A549 (cell line): Measurements from ENCODE around the gene BCL2L12. TPM values are rescaled to one million over a fixed set of nuclear protein-coding genes. Genes with fewer than 3 reads are reported as not detected.
A peak's percentile ranks its signal among the peaks of the same experiment; 100 is the strongest.

Experiments
- ATAC-seq, 2 experiments: fragments of 200-7000 bp in 1 of 2; fragments of >200 bp in 1 of 2; cut with Nextera tagmentation in 1 of 2; cut with Tn5 transposase in 1 of 2; 3 replicates each; pipeline versions ENCODE4 v1.8.0 to v1.9.1; 2018 to 2020; ENCODE audit warnings: mild to moderate bottlenecking in 1 of 2, moderate library complexity in 1 of 2
- CTCF ChIA-PET: fragments of 300-600 bp; sonication (Branson Sonifier 250); formaldehyde crosslinking; extraction: SDS; loops from one replicate; lab custom pipeline; 2021; ENCODE audit warnings: antibody characterized with exemption, inconsistent platforms; lab: Yijun Ruan, JAX
- POLR2A ChIA-PET: fragments of 350-600 bp; formaldehyde crosslinking; extraction: SDS; loops from one replicate; lab custom pipeline; 2021; ENCODE audit warnings: antibody characterized with exemption, inconsistent platforms; lab: Yijun Ruan, JAX
- DNase-seq, 2 experiments: peaks; one replicate each; pipeline versions ENCODE4 v3.0.0 to v3.0.0-alpha.2; 2011 to 2016; ENCODE audit warnings: low read depth in 1 of 2, low spot score in 1 of 2
- FAIRE-seq: peaks from 2 replicates; lab custom pipeline; 2011; peaks lifted over from hg19 to GRCh38; lab: Jason Lieb, UNC
- H3K27ac ChIP-seq, 2 experiments: fragments of >200 bp; sonication (Bioruptor Twin); formaldehyde crosslinking; 3 replicates each; pipeline ENCODE4 v1.5.1; 2016 to 2017
- H3K4me1 ChIP-seq: fragments of >200 bp; sonication (Bioruptor Twin); formaldehyde crosslinking; 3 replicates; pipeline ENCODE4 v1.6.1; 2016
- H3K4me2 ChIP-seq: fragments of >200 bp; sonication (Bioruptor Twin); formaldehyde crosslinking; 3 replicates; pipeline ENCODE4 v1.6.1; 2016
- H3K4me3 ChIP-seq: fragments of >200 bp; sonication (Bioruptor Twin); formaldehyde crosslinking; 3 replicates; pipeline ENCODE4 v1.5.1; 2016
- H3K9me3 ChIP-seq: fragments of >200 bp; sonication (Bioruptor Twin); formaldehyde crosslinking; 3 replicates; pipeline ENCODE4 v1.6.1; 2016
- CEBPB ChIP-seq, 2 experiments: fragments of >200 bp in 1 of 2; sonication (Bioruptor Twin) in 1 of 2; formaldehyde crosslinking in 1 of 2; IDR thresholded peaks; 2 replicates each; pipeline ENCODE4 v1.6.1; 2012 to 2016
- CHD2 ChIP-seq: fragments of 150-350 bp; IDR thresholded peaks from 2 replicates; pipeline ENCODE4 v1.6.1; 2014; ENCODE audit warnings: low read length; ENCODE audit not compliant: partially characterized antibody
- EHMT2 ChIP-seq: fragments of 200-600 bp; sonication (generic); IDR thresholded peaks from 2 replicates; pipeline ENCODE4 v1.6.1; 2016; ENCODE audit warnings: antibody characterized with exemption, low read depth, mild to moderate bottlenecking, moderate library complexity
- ESRRA ChIP-seq: fragments of 150-350 bp; IDR thresholded peaks from 2 replicates; pipeline ENCODE4 v1.6.1; 2014; ENCODE audit warnings: mild to moderate bottlenecking, low read length, borderline replicate concordance
- FOSL2 ChIP-seq, 2 experiments: fragments of 450-650 bp in 1 of 2; fragments of >200 bp in 1 of 2; sonication (Bioruptor Twin) in 1 of 2; formaldehyde crosslinking; IDR thresholded peaks; 2 replicates each; pipeline versions ENCODE4 v1.5.0 to v1.6.1; 2016 to 2020; ENCODE audit warnings: mild to moderate bottlenecking in 1 of 2, moderate library complexity in 1 of 2
- FOXS1 ChIP-seq: fragments of 250-450 bp; sonication (Bioruptor Pico); IDR thresholded peaks from 2 replicates; pipeline ENCODE4 v1.5.0; 2020; ENCODE audit warnings: mild to moderate bottlenecking, moderate library complexity
- KDM1A ChIP-seq: fragments of 200-600 bp; sonication (generic); IDR thresholded peaks from 2 replicates; pipeline ENCODE4 v1.6.1; 2016; ENCODE audit warnings: low read depth, mild to moderate bottlenecking
- MAFK ChIP-seq: fragments of 450-650 bp; IDR thresholded peaks from 2 replicates; pipeline ENCODE4 v1.6.1; 2014; ENCODE audit not compliant: partially characterized antibody
- MAZ ChIP-seq: fragments of 150-350 bp; IDR thresholded peaks from 2 replicates; pipeline ENCODE4 v1.6.1; 2014; ENCODE audit warnings: antibody characterized with exemption, low read depth, low read length, borderline replicate concordance
- NFE2L2 ChIP-seq: fragments of 150-350 bp; conservative IDR thresholded peaks from 2 replicates; pipeline ENCODE4 v1.6.1; 2014; ENCODE audit warnings: low read length
- POLR2A ChIP-seq: IDR thresholded peaks from 2 replicates; pipeline ENCODE4 v1.6.1; 2012; ENCODE audit warnings: mild to moderate bottlenecking, low read length
- POLR2AphosphoS2 ChIP-seq: conservative IDR thresholded peaks from 2 replicates; pipeline ENCODE4 v1.6.1; 2012; ENCODE audit warnings: low read length, improper control_type of control experiment, inconsistent platforms
- RAD21 ChIP-seq, 2 experiments: fragments of >200 bp in 1 of 2; sonication (Bioruptor Twin) in 1 of 2; formaldehyde crosslinking in 1 of 2; IDR thresholded peaks in 1 of 2; conservative IDR thresholded peaks in 1 of 2; 2 replicates in 1 of 2; 3 replicates in 1 of 2; pipeline ENCODE4 v1.6.1; 2012 to 2018; ENCODE audit warnings: inconsistent platforms in 1 of 2
- RCOR1 ChIP-seq: fragments of 150-350 bp; IDR thresholded peaks from 2 replicates; pipeline ENCODE4 v1.6.1; 2014; ENCODE audit warnings: antibody characterized with exemption, low read length, low read depth
- SMC3 ChIP-seq: fragments of >200 bp; sonication (Bioruptor Twin); formaldehyde crosslinking; IDR thresholded peaks from 3 replicates; pipeline ENCODE4 v1.6.1; 2018; ENCODE audit warnings: inconsistent platforms
- TFCP2L1 ChIP-seq: fragments of 250-450 bp; sonication (Bioruptor Pico); IDR thresholded peaks from 2 replicates; pipeline ENCODE4 v1.5.0; 2021; ENCODE audit warnings: mild to moderate bottlenecking
- ZC3H11A ChIP-seq: fragments of 450-650 bp; IDR thresholded peaks from 2 replicates; pipeline ENCODE4 v1.6.1; 2014; ENCODE audit warnings: antibody characterized with exemption, mild to moderate bottlenecking
- ZFP36 ChIP-seq: fragments of 450-650 bp; IDR thresholded peaks from 2 replicates; pipeline ENCODE4 v1.6.1; 2014; ENCODE audit warnings: borderline replicate concordance; ENCODE audit not compliant: partially characterized antibody
- ZNF302 ChIP-seq: fragments of 250-450 bp; sonication (Bioruptor Pico); IDR thresholded peaks from 2 replicates; pipeline ENCODE4 v1.9.0; 2021; ENCODE audit warnings: inconsistent platforms, mild to moderate bottlenecking, moderate library complexity
- ZSCAN20 ChIP-seq: fragments of 250-450 bp; sonication (Bioruptor Pico); IDR thresholded peaks from 2 replicates; pipeline ENCODE4 v1.8.0; 2022; ENCODE audit warnings: mild to moderate bottlenecking, moderate library complexity
- WGBS: methylation state at CpG from one replicate; pipeline ENCODE4 v1.1.6; 2017; ENCODE audit errors: missing lambda C conversion rate; 5-methylcytosine and 5-hydroxymethylcytosine counted together
- polyA plus RNA-seq, 4 experiments: library from polyadenylated mRNA; depleted of rRNA in 3 of 4; stranded (reverse); fragments of >200 nt; fragmentation: RNase III in 1 of 4; extraction: RNeasy Plus Mini Kit Qiagen cat#74134 plus additional on column Dnase treatment in 1 of 4; gene quantifications; 2 replicates in 3 of 4; 3 replicates in 1 of 4; pipeline ENCODE4 v1.2.3, GENCODE V29; 2011 to 2017
- TF ChIP-seq, protein P1 (sequence below): IDR thresholded peaks from 2 replicates; pipeline ENCODE4 v1.6.1; 2012; ENCODE audit warnings: low read depth, borderline replicate concordance
- TF ChIP-seq, protein P2 (sequence below): fragments of >200 bp; sonication (Bioruptor Twin); formaldehyde crosslinking; IDR thresholded peaks from 3 replicates; pipeline ENCODE4 v1.5.1; 2016
- TF ChIP-seq, protein P3 (sequence below): fragments of 250-450 bp; sonication (Bioruptor Pico); IDR thresholded peaks from 2 replicates; pipeline ENCODE4 v1.5.0; 2020; ENCODE audit warnings: low read depth, mild to moderate bottlenecking, moderate library complexity
- TF ChIP-seq, protein P4 (sequence below): fragments of 200-600 bp; sonication (generic); IDR thresholded peaks from 2 replicates; pipeline ENCODE4 v1.6.1; 2016; ENCODE audit warnings: antibody characterized with exemption, mild to moderate bottlenecking, moderate library complexity

Gene BCL2L12
- polyA plus RNA-seq, 2 of the 4 experiments (the other 2 are of a cell fraction) = 26.6 to 53.0 TPM

DNA sequence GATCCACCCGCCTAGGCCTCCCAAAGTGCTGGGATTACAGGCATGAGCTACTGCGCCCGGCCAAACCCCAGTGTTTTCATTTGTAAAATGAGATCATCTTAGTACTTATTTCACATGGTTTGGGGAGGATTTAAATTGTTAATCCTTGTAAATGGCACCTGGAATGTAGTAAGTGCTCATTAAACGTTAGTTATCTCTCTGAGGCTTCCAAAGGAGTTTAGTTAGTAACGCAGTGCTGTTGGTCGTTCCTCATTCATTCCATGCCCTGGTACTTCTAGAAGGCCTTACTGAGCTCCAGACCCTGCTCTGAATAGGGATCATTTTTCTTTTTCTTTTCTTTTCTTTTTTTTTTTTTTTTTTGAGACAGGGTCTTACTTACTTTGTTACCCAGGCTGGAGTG, 30.4 kb downstream of the BCL2L12 start:
- ATAC-seq (no peak), FAIRE-seq (no peak), DNase-seq (no peak)
- H3K4me3 ChIP-seq = no peak overlapping the region
- ChIA-PET POLR2A (interaction anchor here (0.6 kb wide), 2 partner anchors 69 to 332 kb away, joined by 4 to 5 read pairs; no protein-coding TSS in a partner anchor), CTCF (interaction anchor here (0.6 to 4.9 kb wide), 9 partner anchors 10 to 146 kb away, joined by 3 to 42 read pairs (median 4); partner anchors contain the start of gene PRMT1)
- H3K4me1 ChIP-seq = peaks cover 2% of the 10 kb centered on the region; the same call in 1 of the 3 replicates
- WGBS = 84% methylated on average over 6 of the region's 6 CpGs
- H3K9me3 ChIP-seq = no peaks in the 10 kb centered on the region
- no peak overlapping the region for H3K4me2 ChIP-seq
- TF ChIP-seq CEBPB (IDR thresholded peaks at IDR 0.05) (no peak), SMC3 (no peak), MAFK (no peak)
- H3K27ac ChIP-seq = no peak overlapping the region

DNA sequence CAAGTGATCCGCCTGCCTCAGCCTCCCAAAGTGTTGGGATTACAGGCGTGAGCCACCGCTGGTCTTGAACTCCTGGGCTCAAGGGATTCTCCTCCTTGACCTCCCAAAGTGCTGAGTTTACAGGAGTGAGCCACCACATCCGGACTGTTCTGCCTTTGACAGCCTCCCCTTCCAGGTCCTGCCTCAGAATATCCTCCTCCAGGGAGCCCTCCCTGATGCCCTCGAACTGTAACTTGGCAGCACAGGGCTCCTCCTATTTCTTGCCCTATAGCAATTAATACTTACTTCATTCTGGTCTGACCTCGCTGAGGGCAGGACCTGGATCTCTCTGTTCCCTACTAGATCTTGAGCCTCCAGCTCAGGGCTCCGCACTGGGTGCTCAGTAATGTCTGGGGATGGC, 31.1 kb downstream of the BCL2L12 start:
- no peak for FAIRE-seq
- POLR2A ChIA-PET = interaction anchor here (0.6 kb wide), 1 partner anchor 331 kb away, joined by 5 read pairs; no protein-coding TSS in a partner anchor

DNA sequence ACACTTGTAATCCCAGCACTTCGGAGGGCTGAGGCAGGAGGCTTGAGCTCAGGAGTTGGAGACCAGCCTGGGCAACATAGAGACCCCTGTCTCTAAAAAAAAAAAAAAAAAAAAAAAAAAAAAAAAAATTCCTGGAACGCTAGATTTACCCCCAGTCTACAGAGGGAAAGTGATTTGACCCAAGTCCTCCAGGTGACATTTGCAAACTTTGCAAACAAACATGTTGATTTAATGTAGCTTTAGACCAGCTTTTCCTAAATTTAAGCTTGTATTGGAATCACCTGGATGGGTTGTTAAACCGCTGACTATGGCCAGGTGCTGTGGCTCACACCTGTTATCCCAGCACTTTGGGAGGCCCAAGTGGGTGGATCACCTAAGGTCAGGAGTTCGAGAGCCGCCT, 33.6 kb downstream of the BCL2L12 start:
- no peak for FAIRE-seq
- TF ChIP-seq SMC3 (no peak), POLR2A (no peak), RCOR1 (no peak), NFE2L2 (no peak), KDM1A (no peak), FOXS1 (CRISPR knock-in tag) (no peak), POLR2AphosphoS2 (no peak), ZNF302 (CRISPR knock-in tag) (no peak), RAD21 (conservative IDR thresholded peaks at IDR 0.05 in 1 of 2, IDR thresholded peaks at IDR 0.05 in 1 of 2) (no peak), ZSCAN20 (CRISPR knock-in tag) (no peak), ESRRA (no peak), ZC3H11A (no peak)
- TF ChIP-seq, protein P1, sequence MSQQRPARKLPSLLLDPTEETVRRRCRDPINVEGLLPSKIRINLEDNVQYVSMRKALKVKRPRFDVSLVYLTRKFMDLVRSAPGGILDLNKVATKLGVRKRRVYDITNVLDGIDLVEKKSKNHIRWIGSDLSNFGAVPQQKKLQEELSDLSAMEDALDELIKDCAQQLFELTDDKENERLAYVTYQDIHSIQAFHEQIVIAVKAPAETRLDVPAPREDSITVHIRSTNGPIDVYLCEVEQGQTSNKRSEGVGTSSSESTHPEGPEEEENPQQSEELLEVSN = no peak
- TF ChIP-seq, protein P2, sequence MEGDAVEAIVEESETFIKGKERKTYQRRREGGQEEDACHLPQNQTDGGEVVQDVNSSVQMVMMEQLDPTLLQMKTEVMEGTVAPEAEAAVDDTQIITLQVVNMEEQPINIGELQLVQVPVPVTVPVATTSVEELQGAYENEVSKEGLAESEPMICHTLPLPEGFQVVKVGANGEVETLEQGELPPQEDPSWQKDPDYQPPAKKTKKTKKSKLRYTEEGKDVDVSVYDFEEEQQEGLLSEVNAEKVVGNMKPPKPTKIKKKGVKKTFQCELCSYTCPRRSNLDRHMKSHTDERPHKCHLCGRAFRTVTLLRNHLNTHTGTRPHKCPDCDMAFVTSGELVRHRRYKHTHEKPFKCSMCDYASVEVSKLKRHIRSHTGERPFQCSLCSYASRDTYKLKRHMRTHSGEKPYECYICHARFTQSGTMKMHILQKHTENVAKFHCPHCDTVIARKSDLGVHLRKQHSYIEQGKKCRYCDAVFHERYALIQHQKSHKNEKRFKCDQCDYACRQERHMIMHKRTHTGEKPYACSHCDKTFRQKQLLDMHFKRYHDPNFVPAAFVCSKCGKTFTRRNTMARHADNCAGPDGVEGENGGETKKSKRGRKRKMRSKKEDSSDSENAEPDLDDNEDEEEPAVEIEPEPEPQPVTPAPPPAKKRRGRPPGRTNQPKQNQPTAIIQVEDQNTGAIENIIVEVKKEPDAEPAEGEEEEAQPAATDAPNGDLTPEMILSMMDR = no peak
- no peak for ATAC-seq
- WGBS = 80% methylated on average over 5 of the region's 5 CpGs
- CTCF ChIA-PET = interaction anchor here (0.6 to 4.9 kb wide), 12 partner anchors 9 to 142 kb away, joined by 3 to 42 read pairs (median 4); partner anchors contain the start of gene PRMT1
- Histone ChIP-seq H3K4me1 (peaks cover 6% of the 10 kb centered on the region; the same call in 1 of the 3 replicates), H3K4me3 (no peak overlapping the region), H3K9me3 (no peaks in the 10 kb centered on the region), H3K27ac (no peak overlapping the region), H3K4me2 (no peak overlapping the region)
- DNase-seq = no peak
- POLR2A ChIA-PET = no interaction called here

More for the DNA sequence above, 31.1 kb downstream of the BCL2L12 start:
- TF ChIP-seq CHD2 = no peak
- TF ChIP-seq, protein P3, sequence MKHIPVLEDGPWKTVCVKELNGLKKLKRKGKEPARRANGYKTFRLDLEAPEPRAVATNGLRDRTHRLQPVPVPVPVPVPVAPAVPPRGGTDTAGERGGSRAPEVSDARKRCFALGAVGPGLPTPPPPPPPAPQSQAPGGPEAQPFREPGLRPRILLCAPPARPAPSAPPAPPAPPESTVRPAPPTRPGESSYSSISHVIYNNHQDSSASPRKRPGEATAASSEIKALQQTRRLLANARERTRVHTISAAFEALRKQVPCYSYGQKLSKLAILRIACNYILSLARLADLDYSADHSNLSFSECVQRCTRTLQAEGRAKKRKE (CRISPR knock-in tag) = no peak
- no peak for TF ChIP-seq EHMT2
- TF ChIP-seq TFCP2L1 = no peak
- no peak for TF ChIP-seq FOSL2 (IDR thresholded peaks at IDR 0.05)
- no peak for TF ChIP-seq FOSL2 (CRISPR knock-in tag; IDR thresholded peaks at IDR 0.05)
- TF ChIP-seq ZFP36 = peak; percentile 82
- TF ChIP-seq MAZ = no peak
- TF ChIP-seq, protein P4, sequence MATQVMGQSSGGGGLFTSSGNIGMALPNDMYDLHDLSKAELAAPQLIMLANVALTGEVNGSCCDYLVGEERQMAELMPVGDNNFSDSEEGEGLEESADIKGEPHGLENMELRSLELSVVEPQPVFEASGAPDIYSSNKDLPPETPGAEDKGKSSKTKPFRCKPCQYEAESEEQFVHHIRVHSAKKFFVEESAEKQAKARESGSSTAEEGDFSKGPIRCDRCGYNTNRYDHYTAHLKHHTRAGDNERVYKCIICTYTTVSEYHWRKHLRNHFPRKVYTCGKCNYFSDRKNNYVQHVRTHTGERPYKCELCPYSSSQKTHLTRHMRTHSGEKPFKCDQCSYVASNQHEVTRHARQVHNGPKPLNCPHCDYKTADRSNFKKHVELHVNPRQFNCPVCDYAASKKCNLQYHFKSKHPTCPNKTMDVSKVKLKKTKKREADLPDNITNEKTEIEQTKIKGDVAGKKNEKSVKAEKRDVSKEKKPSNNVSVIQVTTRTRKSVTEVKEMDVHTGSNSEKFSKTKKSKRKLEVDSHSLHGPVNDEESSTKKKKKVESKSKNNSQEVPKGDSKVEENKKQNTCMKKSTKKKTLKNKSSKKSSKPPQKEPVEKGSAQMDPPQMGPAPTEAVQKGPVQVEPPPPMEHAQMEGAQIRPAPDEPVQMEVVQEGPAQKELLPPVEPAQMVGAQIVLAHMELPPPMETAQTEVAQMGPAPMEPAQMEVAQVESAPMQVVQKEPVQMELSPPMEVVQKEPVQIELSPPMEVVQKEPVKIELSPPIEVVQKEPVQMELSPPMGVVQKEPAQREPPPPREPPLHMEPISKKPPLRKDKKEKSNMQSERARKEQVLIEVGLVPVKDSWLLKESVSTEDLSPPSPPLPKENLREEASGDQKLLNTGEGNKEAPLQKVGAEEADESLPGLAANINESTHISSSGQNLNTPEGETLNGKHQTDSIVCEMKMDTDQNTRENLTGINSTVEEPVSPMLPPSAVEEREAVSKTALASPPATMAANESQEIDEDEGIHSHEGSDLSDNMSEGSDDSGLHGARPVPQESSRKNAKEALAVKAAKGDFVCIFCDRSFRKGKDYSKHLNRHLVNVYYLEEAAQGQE = no peak
- TF ChIP-seq, all 56 proteins: peak for 1
- no peak overlapping the region for H3K27ac ChIP-seq
- WGBS = 74% methylated on average over 7 of the region's 7 CpGs
- DNase-seq (no peak), ATAC-seq (no peak)
- H3K4me1 ChIP-seq = peaks cover 6% of the 10 kb centered on the region; the same call in 1 of the 3 replicates
- no peak overlapping the region for H3K4me2 ChIP-seq
- no peaks in the 10 kb centered on the region for H3K9me3 ChIP-seq
- no peak overlapping the region for H3K4me3 ChIP-seq
- CTCF ChIA-PET = interaction anchor here (0.6 to 4.9 kb wide), 5 partner anchors 11 to 439 kb away, joined by 3 to 42 read pairs (median 4); partner anchors contain the start of gene PRMT1
